Uterine smooth muscle cell (primary cell): ENCODE measurements around the gene TCEAL8. TPM values are rescaled to one million over a fixed set of nuclear protein-coding genes. Genes with fewer than 3 reads are reported as not detected.

Source experiments
- total RNA-seq: library from RNA; depleted of rRNA; stranded (reverse); fragments of >200 nt; gene quantifications from 2 replicates; pipeline ENCODE4 v1.2.3, GENCODE V29; 2014

Gene TCEAL8, protein sequence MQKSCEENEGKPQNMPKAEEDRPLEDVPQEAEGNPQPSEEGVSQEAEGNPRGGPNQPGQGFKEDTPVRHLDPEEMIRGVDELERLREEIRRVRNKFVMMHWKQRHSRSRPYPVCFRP
- total RNA-seq, result 123 and 139 TPM in 2 replicates

DNA sequence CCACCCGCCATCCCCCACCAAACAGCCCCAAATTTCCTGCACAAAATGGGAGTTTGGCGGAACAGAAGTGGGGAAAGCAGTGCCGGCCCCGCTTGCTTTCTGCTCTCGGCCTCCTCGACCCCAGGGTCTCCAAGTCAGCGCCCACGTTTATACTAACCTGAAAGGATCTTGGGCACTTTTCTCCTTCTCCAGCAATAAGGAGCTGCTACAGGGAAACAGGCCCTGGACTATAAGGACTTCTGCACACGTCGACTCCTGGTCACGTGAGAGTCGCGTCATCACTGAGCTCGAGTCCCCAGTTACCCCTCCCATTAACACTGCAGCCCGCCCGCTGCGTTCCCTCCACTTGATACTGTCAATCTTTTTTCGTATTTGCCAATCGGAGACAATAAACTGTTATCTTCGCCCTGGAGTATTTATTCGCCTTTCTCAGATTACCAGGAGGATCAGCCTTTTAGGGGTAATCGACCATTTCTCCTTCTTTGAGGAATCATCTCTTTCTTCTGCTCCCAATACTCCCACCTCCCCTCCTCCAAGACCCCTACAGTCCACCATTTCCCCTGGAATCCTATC lies at the start of gene TCEAL8:
TSS of gene TCEAL8 (minus strand) at position 235 of the 573 bp plus-strand sequence. CDS start 1,176 bp downstream, outside the sequence.

DNA sequence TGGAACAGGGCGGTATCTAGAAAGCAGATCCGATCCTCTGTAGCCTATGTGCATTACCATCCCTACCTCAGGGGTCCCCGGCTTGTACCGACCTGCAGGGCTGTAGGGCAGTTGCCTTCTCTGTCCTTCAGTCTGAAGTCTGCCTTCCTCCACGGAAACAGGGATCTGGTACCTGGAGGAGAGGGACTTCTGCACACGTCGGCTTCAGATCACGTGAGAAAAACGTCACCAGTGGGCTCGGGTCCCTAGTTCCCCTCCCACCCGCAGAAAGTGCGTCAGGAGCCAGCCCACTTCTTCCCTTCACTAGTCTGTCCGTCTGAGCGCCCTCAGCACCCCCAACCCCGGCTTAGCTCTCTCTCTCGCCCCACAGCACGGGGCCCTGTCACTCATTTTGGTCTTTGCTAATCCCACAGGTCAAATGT lies 21.6 kb upstream of the TCEAL8 start, which contains the start of gene TCEAL5:
TSS of gene TCEAL5 (minus strand) at position 170 of the 422 bp plus-strand sequence. CDS start 2,187 bp downstream, outside the sequence.

DNA sequence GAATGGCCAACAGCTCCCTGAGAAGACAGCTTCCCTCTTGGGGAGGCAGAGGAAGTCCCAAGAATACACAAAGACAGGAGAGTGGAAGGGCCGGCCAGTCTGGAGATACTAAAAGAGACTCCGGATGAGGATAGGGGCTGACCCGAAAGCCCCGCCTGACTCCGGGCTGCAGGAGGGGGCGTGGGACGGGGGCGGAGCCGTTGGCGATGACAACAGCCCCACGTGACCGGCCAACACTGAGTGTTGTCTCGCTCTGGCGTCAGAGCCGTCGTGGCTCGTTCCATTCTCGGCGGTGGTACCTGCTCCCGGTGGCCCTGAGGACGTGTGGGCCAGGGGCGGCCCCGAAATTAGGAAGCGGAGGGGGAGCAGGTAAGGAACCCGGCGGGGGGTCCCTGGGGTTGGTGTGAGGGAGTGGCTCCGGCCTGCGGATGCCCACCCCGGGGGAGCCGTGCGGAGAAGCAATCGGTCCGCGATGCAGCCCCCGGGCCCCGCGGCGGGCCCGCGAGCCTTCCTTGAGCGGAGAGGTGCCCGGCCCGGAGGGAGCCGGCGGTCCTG lies 40.0 kb downstream of the TCEAL8 start, which contains the start of gene BEX4:
TSS of gene BEX4 (plus strand) at position 239 of the 555 bp plus-strand sequence. CDS start 1,046 bp downstream, outside the sequence.

Other genes starting within 250 kb of the TCEAL8 start
- 3.1 and 4.4 TPM in 2 replicates for gene BEX1, start 191.0 kb downstream of the TCEAL8 start, total RNA-seq
- not detected in 2 replicates for gene NXF3, start 162.0 kb downstream of the TCEAL8 start, total RNA-seq
- gene BEX4, start 40.0 kb downstream of the TCEAL8 start, total RNA-seq, result 15.5 and 26.4 TPM in 2 replicates
- gene TCEAL5, start 21.6 kb upstream of the TCEAL8 start, total RNA-seq, result not detected in 2 replicates
- gene BEX2, start 55.8 kb upstream of the TCEAL8 start, total RNA-seq, result 2.1 and 5.6 TPM in 2 replicates
- 44.3 and 50.5 TPM in 2 replicates for gene TCEAL7, start 75.1 kb upstream of the TCEAL8 start, total RNA-seq
- gene TCEAL9, start 101.4 kb upstream of the TCEAL8 start, total RNA-seq, result 145 and 153 TPM in 2 replicates
- 239 and 345 TPM in 2 replicates for gene BEX3, start 121.4 kb upstream of the TCEAL8 start, total RNA-seq